GM10248 (cell line): ENCODE measurements around the gene THBS1.

Experiments used
- CTCF ChIA-PET: fragments of 300-600 bp; sonication (Branson Sonifier 250); formaldehyde crosslinking; extraction: SDS; loops from one replicate; lab custom pipeline; 2021; ENCODE audit warnings: antibody characterized with exemption; lab: Yijun Ruan, JAX
- POLR2A ChIA-PET: fragments of 350-650 bp; sonication (Branson Sonifier 250); formaldehyde crosslinking; extraction: SDS; loops from one replicate; lab custom pipeline; 2020; ENCODE audit warnings: antibody characterized with exemption; lab: Yijun Ruan, JAX
- DNase-seq: peaks from one replicate; pipeline ENCODE4 v3.0.0; 2012; ENCODE audit errors: extremely low spot score
- TF ChIP-seq, protein P1 (sequence below): IDR thresholded peaks from 2 replicates; pipeline ENCODE4 v1.5.1; 2012; ENCODE audit warnings: mild to moderate bottlenecking, low read depth; ENCODE audit errors: extremely low read depth, missing control alignments, control extremely low read depth

The THBS1 gene

DNA sequence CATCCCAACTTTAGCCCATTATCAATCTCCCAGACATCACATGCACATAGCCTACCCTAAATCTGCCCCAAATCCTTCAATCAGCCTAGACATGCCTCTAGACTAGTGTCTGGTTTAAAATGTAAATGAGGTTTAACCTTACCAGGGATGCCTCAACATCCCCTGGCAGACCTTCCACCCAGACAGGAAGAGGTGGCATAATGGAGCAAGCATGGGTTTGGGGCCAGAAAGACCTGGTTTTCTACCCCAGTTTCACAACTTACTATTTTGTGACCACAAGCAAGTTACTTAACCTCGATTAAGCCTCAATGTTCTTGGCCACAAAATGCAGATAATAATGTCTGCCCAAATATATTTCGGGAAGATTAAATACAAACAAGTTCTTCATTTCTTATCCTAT lies 28.3 kb upstream of the THBS1 start:
- CTCF ChIA-PET: interaction anchor here (1.7 kb wide), 1 partner anchor 28 kb away, joined by 6 read pairs; the partner anchor contains the start of gene THBS1
- TF ChIP-seq, protein P1, sequence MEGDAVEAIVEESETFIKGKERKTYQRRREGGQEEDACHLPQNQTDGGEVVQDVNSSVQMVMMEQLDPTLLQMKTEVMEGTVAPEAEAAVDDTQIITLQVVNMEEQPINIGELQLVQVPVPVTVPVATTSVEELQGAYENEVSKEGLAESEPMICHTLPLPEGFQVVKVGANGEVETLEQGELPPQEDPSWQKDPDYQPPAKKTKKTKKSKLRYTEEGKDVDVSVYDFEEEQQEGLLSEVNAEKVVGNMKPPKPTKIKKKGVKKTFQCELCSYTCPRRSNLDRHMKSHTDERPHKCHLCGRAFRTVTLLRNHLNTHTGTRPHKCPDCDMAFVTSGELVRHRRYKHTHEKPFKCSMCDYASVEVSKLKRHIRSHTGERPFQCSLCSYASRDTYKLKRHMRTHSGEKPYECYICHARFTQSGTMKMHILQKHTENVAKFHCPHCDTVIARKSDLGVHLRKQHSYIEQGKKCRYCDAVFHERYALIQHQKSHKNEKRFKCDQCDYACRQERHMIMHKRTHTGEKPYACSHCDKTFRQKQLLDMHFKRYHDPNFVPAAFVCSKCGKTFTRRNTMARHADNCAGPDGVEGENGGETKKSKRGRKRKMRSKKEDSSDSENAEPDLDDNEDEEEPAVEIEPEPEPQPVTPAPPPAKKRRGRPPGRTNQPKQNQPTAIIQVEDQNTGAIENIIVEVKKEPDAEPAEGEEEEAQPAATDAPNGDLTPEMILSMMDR: no peak
- DNase-seq: no peak
- POLR2A ChIA-PET: no interaction called here

DNA sequence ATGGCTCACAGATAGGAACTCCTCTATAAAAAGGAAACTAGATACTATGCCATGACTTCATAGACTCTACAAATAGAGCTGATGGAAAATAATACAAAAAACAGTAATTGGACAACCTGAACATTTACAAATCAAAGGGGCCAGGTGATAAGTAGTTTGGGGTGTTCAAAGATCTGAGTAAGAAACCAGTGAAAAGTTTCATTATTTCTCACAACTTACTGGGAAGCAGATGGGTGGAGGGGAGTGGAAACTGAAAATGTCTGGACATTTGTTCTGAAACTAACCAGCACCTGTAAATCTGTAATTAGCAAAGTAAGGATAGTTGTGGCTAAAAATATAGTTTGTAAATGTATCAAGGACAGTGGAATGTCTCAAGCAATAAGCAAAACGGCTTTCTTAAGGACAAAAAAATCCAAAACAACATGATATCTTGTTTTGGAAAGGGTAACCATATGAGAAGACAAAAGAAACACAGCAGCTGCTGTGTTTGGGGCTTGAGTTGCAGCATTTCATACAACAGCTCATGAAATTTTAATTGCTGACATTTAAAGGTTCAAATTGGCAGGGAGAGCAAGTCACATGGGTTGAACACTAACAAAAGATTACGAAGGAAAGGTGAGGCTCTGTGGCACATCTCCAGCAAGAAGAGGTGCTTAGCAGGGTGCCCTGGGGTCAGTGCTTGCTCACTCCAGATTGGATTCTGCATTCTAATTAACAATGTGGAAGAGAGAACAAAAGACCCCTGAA lies 26.8 kb upstream of the THBS1 start:
- TF ChIP-seq, protein P1: no peak
- POLR2A ChIA-PET: no interaction called here
- CTCF ChIA-PET: interaction anchor here (1.2 to 1.7 kb wide), 2 partner anchors 12 to 26 kb away, joined by 3 to 6 read pairs; partner anchors contain the start of gene THBS1
- DNase-seq: peak; percentile 20

DNA sequence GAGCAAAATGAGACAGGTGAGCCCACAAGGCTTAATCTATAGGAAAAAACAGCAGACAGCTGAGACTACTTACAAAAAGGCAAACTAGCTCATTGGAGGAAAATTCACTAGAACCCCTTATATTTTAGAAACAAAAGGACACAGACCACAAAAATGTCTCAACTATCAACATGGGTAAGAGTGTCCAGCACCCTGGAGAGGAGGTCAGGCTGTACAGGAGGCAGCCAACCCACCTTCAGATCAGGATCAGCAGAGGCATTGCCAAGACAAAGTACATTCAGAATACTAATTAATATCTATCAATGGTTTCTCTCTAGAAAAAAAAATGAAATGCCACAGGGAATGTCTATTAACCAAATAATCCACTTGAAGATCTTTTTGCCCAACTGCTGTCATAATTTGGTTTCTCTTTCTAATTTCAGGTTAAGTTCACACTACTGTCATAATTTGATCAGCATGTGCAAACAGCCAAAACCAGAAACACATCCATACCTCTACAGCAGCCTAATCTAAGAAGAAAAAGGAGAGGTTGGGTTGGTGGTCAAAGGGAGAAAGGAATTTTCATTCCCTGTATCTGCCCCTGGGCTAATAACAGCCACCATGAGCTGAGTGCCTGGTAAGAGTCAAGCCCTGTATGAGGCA lies 26.0 kb upstream of the THBS1 start:
- TF ChIP-seq, protein P1: no peak
- ChIA-PET CTCF (interaction anchor here (1.2 kb wide), 1 partner anchor 13 kb away, joined by 3 read pairs; no protein-coding TSS in a partner anchor), POLR2A (no interaction called here)

DNA sequence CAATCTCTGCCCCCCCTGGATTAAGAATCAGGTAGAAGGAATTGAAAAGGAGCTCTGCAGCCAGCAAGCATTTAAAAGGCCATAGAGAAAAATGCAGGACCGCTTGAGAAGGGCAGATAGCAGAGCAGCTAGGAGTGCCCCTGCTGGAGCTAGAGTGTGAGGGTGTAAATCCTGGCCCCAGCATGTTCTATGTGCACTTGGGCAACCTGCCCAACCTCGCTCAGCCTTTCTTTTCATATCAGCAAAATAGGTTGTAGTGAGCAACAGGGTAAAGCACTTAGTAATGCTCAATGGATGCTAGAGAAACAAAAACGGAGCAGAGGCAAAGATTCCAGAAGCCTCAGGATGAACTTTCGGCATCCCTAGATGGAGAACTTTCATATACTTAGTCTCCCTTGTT lies 25.0 kb upstream of the THBS1 start:
- DNase-seq: no peak
- POLR2A ChIA-PET: no interaction called here
- CTCF ChIA-PET: no interaction called here
- TF ChIP-seq, protein P1: no peak

More for the DNA sequence above, 26.0 kb upstream of the THBS1 start:
- no peak for DNase-seq

DNA sequence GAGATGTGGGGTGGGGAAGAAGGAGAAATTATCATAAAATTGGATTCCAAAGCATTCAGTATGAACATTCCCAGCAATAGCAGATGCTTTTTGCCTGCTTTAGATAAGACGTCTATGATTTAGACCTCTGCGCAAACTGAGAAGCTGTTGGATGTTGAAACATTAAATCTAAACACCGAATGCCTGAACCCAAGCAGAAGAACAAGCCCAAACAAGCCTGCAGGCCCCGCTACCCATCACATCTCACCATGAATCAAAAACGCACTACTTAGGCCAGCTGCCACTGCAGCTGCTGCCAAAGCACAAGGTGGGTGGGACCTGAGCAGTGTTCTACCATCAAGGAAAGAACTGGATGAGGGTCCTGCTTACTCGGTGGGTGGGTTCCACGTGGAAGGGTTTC lies 24.4 kb upstream of the THBS1 start:
- DNase-seq: no peak
- TF ChIP-seq, protein P1: no peak
- POLR2A ChIA-PET: no interaction called here
- CTCF ChIA-PET: no interaction called here

DNA sequence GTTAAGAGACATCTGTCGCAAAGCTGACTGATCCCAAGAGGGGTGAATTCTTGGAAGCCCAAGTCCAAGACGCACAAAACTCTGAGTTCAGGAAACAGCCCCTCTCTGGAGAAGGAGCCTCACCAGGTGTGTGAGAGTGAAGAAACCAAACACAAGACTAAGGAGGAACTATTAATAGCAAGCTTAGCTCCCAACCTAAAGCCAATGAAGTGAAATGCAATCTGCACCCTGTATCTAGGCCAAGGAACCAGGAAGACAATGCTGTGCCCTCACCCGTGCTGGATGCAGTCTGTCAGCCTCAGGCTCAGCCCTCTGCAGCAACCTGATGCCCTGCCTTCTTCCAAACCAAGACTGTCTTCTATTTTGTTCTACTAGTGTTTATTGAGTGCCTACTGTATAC lies 22.5 kb upstream of the THBS1 start:
- ChIA-PET CTCF (interaction anchor here (1.3 kb wide), 1 partner anchor 21 kb away, joined by 4 read pairs; no protein-coding TSS in a partner anchor), POLR2A (no interaction called here)
- no peak for DNase-seq
- TF ChIP-seq, protein P1: no peak
